H9 (cell line): Measurements from ENCODE around the gene HOMER3. TPM values are rescaled to one million over a fixed set of nuclear protein-coding genes. Genes with fewer than 3 reads are reported as not detected.

Experiments used
- DNase-seq: peaks from one replicate; pipeline ENCODE4 v3.0.0-alpha.2; 2017
- H2AFZ ChIP-seq: one replicate; pipeline ENCODE4 v1.6.1; 2013; ENCODE audit warnings: mild to moderate bottlenecking, low read length, control low read depth, moderate library complexity
- H2AK5ac ChIP-seq: 2 replicates; pipeline ENCODE4 v1.6.1; 2013; ENCODE audit warnings: low read length, control low read depth, mixed read lengths; ENCODE audit not compliant: insufficient read length
- H2BK120ac ChIP-seq: one replicate; pipeline ENCODE4 v1.6.1; 2013; ENCODE audit warnings: low read depth, mild to moderate bottlenecking, low read length, control low read depth, inconsistent platforms; ENCODE audit not compliant: poor library complexity, severe bottlenecking
- H2BK12ac ChIP-seq: 2 replicates; pipeline ENCODE4 v1.6.1; 2013; ENCODE audit warnings: low read length, control low read depth, mixed read lengths, low read depth; ENCODE audit not compliant: insufficient read length
- H2BK15ac ChIP-seq: 2 replicates; pipeline ENCODE4 v1.6.1; 2013; ENCODE audit warnings: low read depth, low read length, control low read depth
- H2BK20ac ChIP-seq: one replicate; pipeline ENCODE4 v1.6.1; 2013; ENCODE audit warnings: low read depth, mild to moderate bottlenecking, low read length, control low read depth, inconsistent platforms; ENCODE audit not compliant: poor library complexity, severe bottlenecking
- H2BK5ac ChIP-seq: 2 replicates; pipeline ENCODE4 v1.6.1; 2013; ENCODE audit warnings: low read length, control low read depth, mixed read lengths; ENCODE audit not compliant: insufficient read length
- H3K14ac ChIP-seq: 2 replicates; pipeline ENCODE4 v1.6.1; 2013; ENCODE audit warnings: low read length, control low read depth; ENCODE audit not compliant: insufficient read depth
- H3K18ac ChIP-seq: 2 replicates; pipeline ENCODE4 v1.6.1; 2013; ENCODE audit warnings: low read depth, mild to moderate bottlenecking, mixed read lengths, low read length, control low read depth; ENCODE audit not compliant: insufficient read length
- H3K23ac ChIP-seq: 2 replicates; pipeline ENCODE4 v1.6.1; 2013; ENCODE audit warnings: low read length, control low read depth, mixed read lengths, low read depth; ENCODE audit not compliant: insufficient read length
- H3K23me2 ChIP-seq: 2 replicates; pipeline ENCODE4 v1.6.1; 2013; ENCODE audit warnings: low read depth, mild to moderate bottlenecking, mixed read lengths, low read length, control low read depth; ENCODE audit not compliant: insufficient read length, poor library complexity, severe bottlenecking
- H3K27ac ChIP-seq: 2 replicates; pipeline ENCODE4 v1.5.1; 2013; ENCODE audit warnings: low read length, control low read depth, mixed read lengths, low read depth; ENCODE audit not compliant: insufficient read length
- H3K27me3 ChIP-seq: 2 replicates; pipeline ENCODE4 v1.6.1; 2013; ENCODE audit warnings: low read length, control low read depth, inconsistent platforms; ENCODE audit not compliant: insufficient read depth
- H3K4ac ChIP-seq: 2 replicates; pipeline ENCODE4 v1.6.1; 2013; ENCODE audit warnings: low read depth, mild to moderate bottlenecking, control low read depth, inconsistent platforms, low read length, moderate library complexity
- H3K4me1 ChIP-seq: 2 replicates; pipeline ENCODE4 v1.6.1; 2013; ENCODE audit warnings: low read length, control low read depth, inconsistent platforms; ENCODE audit not compliant: insufficient read depth
- H3K4me2 ChIP-seq: 2 replicates; pipeline ENCODE4 v1.6.1; 2013; ENCODE audit warnings: low read length, control low read depth, mixed read lengths; ENCODE audit not compliant: insufficient read length, insufficient read depth
- H3K56ac ChIP-seq: 2 replicates; pipeline ENCODE4 v1.6.1; 2013; ENCODE audit warnings: low read depth, mild to moderate bottlenecking, mixed read lengths, low read length, control low read depth; ENCODE audit not compliant: insufficient read length
- H3K79me1 ChIP-seq: 2 replicates; pipeline ENCODE4 v1.6.1; 2013; ENCODE audit warnings: low read depth, mild to moderate bottlenecking, moderate library complexity, low read length, control low read depth, inconsistent platforms; ENCODE audit not compliant: insufficient read depth, poor library complexity, severe bottlenecking
- H3K79me2 ChIP-seq: 2 replicates; pipeline ENCODE4 v1.6.1; 2013; ENCODE audit warnings: low read length, control low read depth, inconsistent platforms; ENCODE audit not compliant: insufficient read depth
- H3K9ac ChIP-seq: 2 replicates; pipeline ENCODE4 v1.6.1; 2013; ENCODE audit warnings: low read length, control low read depth, mixed read lengths; ENCODE audit not compliant: insufficient read length; ENCODE audit errors: extremely low read depth
- H3K9me3 ChIP-seq: one replicate; pipeline ENCODE4 v1.6.1; 2013; ENCODE audit warnings: low read depth, low read length, inconsistent platforms; ENCODE audit not compliant: control insufficient read depth
- H3T11ph ChIP-seq: one replicate; pipeline ENCODE4 v1.6.1; 2013; ENCODE audit warnings: mild to moderate bottlenecking, low read length, control low read depth, inconsistent platforms
- H4K20me1 ChIP-seq: one replicate; pipeline ENCODE4 v1.6.1; 2013; ENCODE audit not compliant: control insufficient read depth, insufficient read length, insufficient read depth
- H4K5ac ChIP-seq: 2 replicates; pipeline ENCODE4 v1.6.1; 2013; ENCODE audit warnings: low read depth, mild to moderate bottlenecking, mixed read lengths, low read length, control low read depth; ENCODE audit not compliant: insufficient read length
- H4K8ac ChIP-seq: replicated peaks from 2 replicates; pipeline ENCODE4 v1.6.1; 2013; ENCODE audit warnings: low read length, control low read depth, mixed read lengths, low read depth; ENCODE audit not compliant: insufficient read length
- H4K91ac ChIP-seq: 2 replicates; pipeline ENCODE4 v1.6.1; 2013; ENCODE audit warnings: low read depth, mild to moderate bottlenecking, moderate library complexity, mixed read lengths, low read length, control low read depth; ENCODE audit not compliant: insufficient read length
- H3K27ac Mint-ChIP-seq, 3 experiments: 2 replicates in 2 of 3; 3 replicates in 1 of 3; pipeline ENCODE4 v1.8.0; 2020 to 2021; ENCODE audit warnings: mixed read lengths in 3 of 3, mild to moderate bottlenecking in 1 of 3, moderate library complexity in 1 of 3
- H3K27me3 Mint-ChIP-seq: 2 replicates; pipeline ENCODE4 v1.8.0; 2021; ENCODE audit warnings: low read depth, mild to moderate bottlenecking, moderate library complexity, mixed read lengths
- H3K36me3 Mint-ChIP-seq, 3 experiments: 2 replicates in 2 of 3; 3 replicates in 1 of 3; pipeline ENCODE4 v1.8.0; 2020 to 2021; ENCODE audit warnings: low read depth in 3 of 3, mixed read lengths in 3 of 3; ENCODE audit not compliant: insufficient read depth in 1 of 3
- H3K4me1 Mint-ChIP-seq, 2 experiments: 2 replicates each; pipeline ENCODE4 v1.8.0; 2020; ENCODE audit warnings: mixed read lengths in 2 of 2
- H3K4me3 Mint-ChIP-seq, 2 experiments: 2 replicates in 1 of 2; 3 replicates in 1 of 2; pipeline ENCODE4 v1.8.0; 2020 to 2021; ENCODE audit warnings: mild to moderate bottlenecking in 2 of 2, mixed read lengths in 2 of 2, moderate library complexity in 1 of 2
- H3K9me3 Mint-ChIP-seq, 2 experiments: 2 replicates in 1 of 2; 3 replicates in 1 of 2; pipeline ENCODE4 v1.8.0; 2020; ENCODE audit warnings: mild to moderate bottlenecking in 2 of 2, mixed read lengths in 2 of 2, moderate library complexity in 1 of 2
- CTCF ChIP-seq: fragments of 200-600 bp; sonication (generic); conservative IDR thresholded peaks from 3 replicates; pipeline ENCODE4 v1.8.0; 2021; ENCODE audit warnings: antibody characterized with exemption, mild to moderate bottlenecking
- WGBS: extraction: QIAGEN DNeasy Blood & Tissue Kit; methylation state at CpG from one replicate; pipeline ENCODE4 v1.1.7; 2013; ENCODE audit warnings: missing lambda C conversion rate, low lambda C conversion rate, mixed read lengths; ENCODE audit not compliant: insufficient read length; ENCODE audit errors: extremely low coverage; 5-methylcytosine and 5-hydroxymethylcytosine counted together
- total RNA-seq: library from RNA; stranded (reverse); gene quantifications from 2 replicates; pipeline ENCODE4 v1.2.1, GENCODE V29; 2021

HOMER3 gene
- total RNA-seq, 1 experiment from 2014 or later: 20.2 TPM

GRCh38 chr19:18975011-18975410 is 34.0 kb upstream of the HOMER3 start:
- no peak overlapping the region for H2BK5ac ChIP-seq
- no peak overlapping the region for H4K91ac ChIP-seq
- H3K9me3 ChIP-seq: no peaks in the 10 kb centered on the region
- no peaks in the 10 kb centered on the region for H3K36me3 Mint-ChIP-seq
- H3K79me1 ChIP-seq: no peaks in the 10 kb centered on the region
- WGBS: no CpG with 5 or more reads among the region's 3 CpGs
- no peak overlapping the region for H2BK12ac ChIP-seq
- H3K4me1 Mint-ChIP-seq: peaks cover 0 to 6% of the 10 kb centered on the region in 2 experiments; a peak in 1 of 4 replicates
- no peak overlapping the region for H3K27ac Mint-ChIP-seq
- no peak overlapping the region for H3K14ac ChIP-seq
- no peak overlapping the region for H3K4me2 ChIP-seq
- H3K4me1 ChIP-seq: no peaks in the 10 kb centered on the region
- H3K9me3 Mint-ChIP-seq: no peaks in the 10 kb centered on the region
- no peak overlapping the region for H2BK15ac ChIP-seq
- H3K56ac ChIP-seq: no peak overlapping the region
- no peak overlapping the region for H3K23ac ChIP-seq
- no peaks in the 10 kb centered on the region for H4K20me1 ChIP-seq
- H3K4ac ChIP-seq: no peak overlapping the region
- H3K4me3 Mint-ChIP-seq: no peak overlapping the region
- no peak overlapping the region for H2BK120ac ChIP-seq
- H3K9ac ChIP-seq: no peak overlapping the region
- peaks cover 19% of the 10 kb centered on the region for H3K27me3 Mint-ChIP-seq
- no peak overlapping the region for H3K27ac ChIP-seq
- no peak overlapping the region for H3T11ph ChIP-seq
- no peak for DNase-seq
- H2AFZ ChIP-seq: no peak overlapping the region
- no peak overlapping the region for H4K5ac ChIP-seq
- no peak overlapping the region for H4K8ac ChIP-seq
- no peaks in the 10 kb centered on the region for H3K27me3 ChIP-seq
- no peak for TF ChIP-seq CTCF
- no peak overlapping the region for H2BK20ac ChIP-seq
- no peaks in the 10 kb centered on the region for H3K23me2 ChIP-seq
- no peak overlapping the region for H2AK5ac ChIP-seq
- no peak overlapping the region for H3K18ac ChIP-seq
- H3K79me2 ChIP-seq: no peaks in the 10 kb centered on the region
